Measurements from ENCODE around the gene HOXA4.

HOXA4 gene

GRCh38 chr7:27115221-27116026 lies 15.1 kb downstream of the HOXA4 start:
- DNase-seq, result no peak

GRCh38 chr7:27114881-27115220 lies 15.7 kb downstream of the HOXA4 start:
- no peak for DNase-seq

DNA sequence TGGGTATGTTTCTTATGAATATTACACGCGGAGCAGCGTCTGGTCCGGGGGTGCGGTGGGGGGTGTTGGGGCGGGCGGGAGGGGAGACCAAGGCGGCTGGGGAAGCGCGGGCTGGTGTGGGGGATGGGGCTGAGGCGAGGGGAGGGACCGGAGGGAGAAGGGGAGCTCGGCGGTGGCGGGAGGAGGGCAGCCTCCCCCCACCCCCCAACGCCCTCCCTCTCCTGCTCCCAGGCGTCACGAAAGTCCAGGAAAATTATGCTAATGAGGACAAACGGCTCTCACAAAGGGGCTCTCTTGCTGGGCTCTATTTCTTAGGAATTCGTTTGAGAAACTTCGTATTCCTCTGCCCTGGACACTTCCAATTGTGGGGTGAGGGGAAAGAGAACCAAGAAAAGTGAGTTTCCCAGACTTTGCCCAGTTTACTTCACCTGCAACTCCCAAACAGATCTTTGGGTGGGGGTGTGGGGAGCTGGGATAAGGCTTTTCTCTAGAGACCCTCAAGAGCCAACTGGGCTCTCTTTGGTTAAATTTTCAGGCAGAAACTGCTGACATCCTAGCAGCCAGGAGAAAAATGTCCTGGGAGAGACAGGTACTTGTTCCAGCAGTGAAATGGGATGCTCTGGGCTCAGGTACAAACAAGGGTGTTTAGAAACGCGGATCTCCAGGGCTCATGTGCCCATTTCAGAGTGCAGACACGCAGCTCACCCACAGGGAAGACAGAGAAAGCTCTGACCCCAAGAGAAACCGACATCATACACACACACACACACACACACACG lies 16.4 kb downstream of the HOXA4 start:
- no peak for DNase-seq

DNA sequence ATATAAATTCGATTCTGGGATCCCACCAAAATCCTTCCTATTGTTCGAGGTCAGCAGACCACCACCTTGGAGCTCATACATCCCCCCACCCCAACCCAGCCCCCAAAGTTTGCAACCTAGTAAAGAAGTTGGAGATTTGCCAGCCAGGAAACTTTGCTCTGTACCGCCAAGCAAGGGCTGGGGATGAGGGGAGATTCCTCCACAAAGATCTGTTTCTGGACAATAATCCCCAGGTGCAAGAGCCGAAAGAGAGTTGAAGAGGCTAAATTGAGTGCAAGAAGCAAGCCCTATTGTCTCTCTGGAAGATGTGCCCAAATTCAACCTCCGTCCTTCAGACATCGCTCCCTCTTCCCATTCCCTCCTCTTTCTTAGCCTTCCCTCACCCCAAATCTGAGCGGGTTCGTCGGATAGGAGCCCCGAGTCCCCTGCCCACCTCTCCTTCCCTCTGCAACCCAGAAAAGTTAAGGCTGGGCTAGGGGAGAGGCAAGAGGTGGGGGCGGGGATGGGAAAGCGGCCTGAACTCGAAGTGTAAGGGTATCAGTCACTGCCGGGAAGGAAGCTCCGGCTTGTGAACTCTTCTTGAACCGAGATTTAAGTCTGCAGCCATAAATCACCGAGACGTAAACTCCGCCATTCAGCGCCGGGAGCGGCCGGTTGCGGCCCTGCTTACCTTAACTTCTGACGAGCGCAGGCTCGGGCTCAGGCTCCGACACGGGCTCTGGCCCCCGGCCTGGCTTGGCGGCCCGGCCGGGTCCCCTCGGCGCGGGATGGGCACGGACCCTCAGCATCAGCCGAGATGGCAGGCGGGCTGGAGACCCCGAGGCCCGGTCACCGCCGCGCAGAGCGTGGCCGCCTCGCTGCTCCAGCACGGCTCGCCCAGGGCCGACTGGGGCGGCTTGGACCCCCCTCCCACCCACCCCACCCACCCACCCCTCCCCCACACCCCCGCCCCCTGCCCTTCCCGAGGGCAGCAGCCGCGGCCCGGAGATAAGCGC lies 17.3 kb downstream of the HOXA4 start:
- DNase-seq, result no peak

- no peak for DNase-seq
These were observed 18.2 kb downstream of the HOXA4 start for GRCh38 chr7:27112361-27112760.

DNA sequence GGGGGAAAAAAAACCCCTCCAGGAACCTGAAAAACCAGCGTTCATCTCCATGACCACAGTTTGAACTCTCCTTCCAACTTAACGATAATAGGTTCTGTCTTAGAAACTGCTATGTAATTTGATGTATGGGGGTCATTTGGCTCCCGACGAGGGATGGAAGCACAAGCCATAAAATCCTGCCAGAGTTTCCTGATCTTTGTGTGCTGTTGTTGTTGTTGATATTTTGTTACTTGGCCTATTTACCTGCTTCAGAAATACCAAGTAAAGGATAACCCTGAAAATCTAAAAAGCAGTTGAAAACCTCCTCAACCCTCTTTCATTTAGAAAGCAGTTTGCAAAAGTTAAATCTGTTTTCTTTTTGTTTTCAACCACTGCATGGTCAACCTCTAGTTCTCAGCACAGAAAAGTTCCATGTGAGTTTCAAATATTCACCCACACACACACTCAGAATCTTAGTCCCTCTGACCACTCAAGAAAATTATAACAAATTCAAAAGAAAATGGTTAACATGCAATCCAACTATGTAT lies 18.7 kb downstream of the HOXA4 start:
- DNase-seq, result no peak

DNA sequence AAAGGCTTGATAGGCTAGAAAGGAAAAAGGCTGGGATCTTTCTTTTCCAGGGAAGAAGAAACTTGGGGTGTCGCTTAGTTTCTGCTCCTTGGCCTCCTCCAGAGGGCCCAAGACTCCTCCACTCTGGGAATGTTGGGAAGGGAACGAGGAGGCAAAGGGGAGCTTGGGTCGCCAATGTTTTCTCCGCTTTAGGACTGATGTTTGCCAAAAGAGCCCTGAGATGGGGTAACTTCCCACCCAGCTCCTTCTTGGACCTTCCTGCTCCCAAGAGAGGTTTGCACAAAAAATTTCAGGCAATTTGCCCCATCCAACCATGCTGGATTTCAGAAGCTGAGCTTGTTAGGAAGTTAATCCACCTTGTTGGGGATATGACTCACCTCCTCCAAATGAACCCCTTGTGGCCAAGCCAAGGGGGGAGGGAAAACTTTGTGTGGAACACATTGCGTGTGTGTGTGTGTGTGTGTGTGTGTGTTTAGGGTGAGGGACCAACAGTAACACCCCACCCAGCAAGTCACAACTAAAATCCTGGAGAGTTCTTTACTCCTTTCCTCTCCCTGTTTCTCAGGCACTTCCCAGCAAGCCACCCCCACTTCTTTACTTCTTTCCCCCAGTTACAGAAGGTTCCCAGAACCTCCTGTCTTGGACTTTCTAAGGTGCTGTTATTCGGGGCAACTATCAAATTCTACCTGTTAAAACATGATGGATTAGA lies 19.4 kb downstream of the HOXA4 start:
- DNase-seq, result no peak

DNA sequence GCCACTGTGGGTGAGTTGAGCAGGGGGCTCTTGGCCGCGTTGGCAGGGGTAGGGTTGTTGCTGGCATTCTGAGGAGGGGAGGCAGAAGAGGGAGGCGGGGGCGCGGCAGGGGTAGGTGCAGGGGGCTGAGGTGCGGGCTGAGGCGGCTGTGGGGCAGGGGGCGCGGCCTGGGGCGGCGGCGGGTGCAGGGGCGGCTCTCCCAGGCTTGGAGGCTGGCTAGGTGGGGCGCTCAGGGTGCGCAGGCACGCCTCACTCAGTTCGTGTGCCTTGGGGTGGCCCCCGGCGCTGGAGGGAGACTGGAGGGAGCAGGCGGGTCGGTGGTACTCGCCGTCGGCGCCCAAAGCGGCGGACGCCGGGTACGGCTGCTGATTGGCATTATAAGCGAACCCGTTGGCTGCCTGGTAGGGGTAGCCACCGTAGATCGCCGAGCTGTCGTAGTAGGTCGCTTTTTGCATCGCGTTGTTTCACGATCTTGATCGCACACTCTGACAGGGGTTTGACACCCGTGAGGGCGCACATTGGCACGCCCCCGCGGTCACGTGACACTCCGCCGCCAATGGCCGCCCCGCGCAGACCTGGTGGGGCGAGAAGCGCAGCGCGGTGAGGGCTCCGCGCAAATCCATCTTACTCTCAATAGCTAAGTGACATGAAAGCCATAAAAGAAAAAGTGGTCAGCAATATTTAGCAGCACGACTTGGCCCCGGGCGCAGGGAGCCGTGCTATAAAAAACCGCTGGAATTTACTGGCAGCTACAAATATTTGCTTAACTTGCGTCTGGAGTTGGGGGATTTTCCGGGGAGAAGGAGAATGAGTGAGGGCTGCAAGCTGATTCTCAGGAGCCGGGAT lies 20.1 kb downstream of the HOXA4 start:
- no peak for DNase-seq

- DNase-seq, result no peak
These were observed 20.9 kb downstream of the HOXA4 start for GRCh38 chr7:27109466-27110185.

- no peak for DNase-seq
These were observed 22.0 kb downstream of the HOXA4 start for GRCh38 chr7:27108390-27109127.

GRCh38 chr7:27107391-27108381 lies 22.9 kb downstream of the HOXA4 start:
- no peak for DNase-seq

DNA sequence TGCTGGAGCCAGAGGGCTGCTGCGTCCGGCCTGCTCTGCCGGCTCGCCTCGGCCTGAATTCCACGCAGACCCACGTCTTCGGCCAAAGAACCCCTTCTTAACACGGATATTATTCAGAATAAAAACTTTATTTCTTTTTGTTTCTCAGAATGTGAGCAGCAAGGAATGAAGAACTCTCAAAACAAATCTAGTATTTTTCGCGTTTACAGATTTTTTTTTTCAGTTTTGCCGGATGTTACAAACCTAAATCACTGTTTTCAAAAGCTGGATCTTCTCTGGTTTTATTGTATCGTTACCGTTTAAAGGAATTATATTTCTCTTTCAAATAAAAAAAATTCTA lies 23.7 kb downstream of the HOXA4 start:
- no peak for DNase-seq

GRCh38 chr7:27106181-27106900 lies 24.2 kb downstream of the HOXA4 start:
- DNase-seq, result no peak

- no peak for DNase-seq
These were observed 25.1 kb downstream of the HOXA4 start for GRCh38 chr7:27105301-27106031.

DNA sequence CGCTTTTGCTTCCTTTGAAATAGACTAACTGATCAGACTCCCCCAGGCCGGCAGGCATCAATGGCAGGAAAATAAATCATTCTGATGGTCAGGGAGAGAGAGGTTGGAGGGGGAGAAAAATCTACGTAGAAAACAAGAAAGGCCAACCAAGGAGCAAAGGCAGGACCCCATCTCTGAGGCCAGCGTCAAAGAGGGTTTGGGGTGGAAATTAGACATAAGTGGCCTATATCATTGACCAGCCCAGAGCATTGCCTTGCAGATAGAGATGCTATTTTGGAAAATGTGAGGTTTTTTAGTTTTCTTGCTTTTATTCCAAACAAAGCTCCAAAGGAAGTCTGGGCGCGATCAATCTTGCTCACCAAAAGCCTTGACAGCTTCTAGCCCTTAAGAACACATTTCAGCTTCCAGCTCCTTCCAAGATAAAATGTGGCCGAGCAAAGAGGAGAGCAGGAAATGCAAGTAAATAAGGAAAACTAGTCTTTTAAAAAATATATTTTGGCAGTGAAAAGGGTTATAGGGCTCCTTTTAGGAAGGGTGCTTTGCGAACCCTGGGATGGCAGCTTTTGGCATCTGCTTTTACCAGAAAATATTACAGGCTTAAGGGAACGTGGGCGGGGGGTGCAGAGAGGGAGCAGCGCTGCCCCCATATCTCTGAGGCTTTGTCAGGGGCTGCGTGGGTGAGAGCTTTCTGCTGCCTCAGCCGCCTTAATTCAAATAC lies 26.1 kb downstream of the HOXA4 start:
- no peak for DNase-seq

DNA sequence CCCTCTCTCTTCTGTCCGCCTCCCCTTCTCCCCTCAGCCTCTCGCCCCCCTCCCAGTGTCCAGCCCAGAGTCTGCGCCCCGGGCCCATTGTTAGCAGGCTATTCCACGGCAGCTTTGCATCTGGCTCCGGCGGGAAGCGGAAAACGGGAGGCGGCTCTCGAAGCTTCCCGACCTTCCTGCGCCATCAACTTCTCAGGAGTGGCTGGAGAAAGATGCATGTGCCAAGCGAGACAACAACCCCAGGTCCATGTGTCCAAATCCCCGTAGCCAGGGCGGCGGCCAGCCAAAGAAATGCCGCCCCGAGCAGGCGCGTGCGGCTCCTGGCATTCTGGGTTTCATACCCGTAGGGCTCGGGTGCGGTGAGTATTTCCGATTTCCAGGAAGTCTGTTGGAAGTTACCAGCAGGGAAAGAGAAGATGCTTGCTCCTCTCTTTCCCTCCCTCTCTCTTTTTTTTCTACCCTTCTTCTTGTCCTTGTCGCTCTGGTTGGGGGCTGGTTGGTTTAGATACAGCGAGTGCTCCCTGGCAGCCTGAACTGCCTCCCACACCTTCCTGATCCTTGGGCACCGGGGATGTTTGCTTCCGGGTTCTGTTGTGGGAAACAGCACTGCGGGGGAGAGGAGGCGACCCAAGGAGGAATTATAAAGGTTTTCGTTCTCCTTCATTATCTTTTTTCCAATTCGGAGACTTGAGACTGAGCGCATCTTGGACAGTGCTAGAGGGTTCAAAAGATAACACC lies 26.9 kb downstream of the HOXA4 start:
- no peak for DNase-seq
